Measurements from ENCODE around the gene RCBTB1. TPM values are rescaled to one million over a fixed set of nuclear protein-coding genes. Genes with fewer than 3 reads are reported as not detected.
"Not testable (repeated sequence)": the region's sequence is repeated elsewhere in the genome, so short reads cannot be mapped to it uniquely, and the experiment has no call there.

The RCBTB1 gene
- total RNA-seq, 1 experiment from 2014 or later = 16.8 TPM

DNA sequence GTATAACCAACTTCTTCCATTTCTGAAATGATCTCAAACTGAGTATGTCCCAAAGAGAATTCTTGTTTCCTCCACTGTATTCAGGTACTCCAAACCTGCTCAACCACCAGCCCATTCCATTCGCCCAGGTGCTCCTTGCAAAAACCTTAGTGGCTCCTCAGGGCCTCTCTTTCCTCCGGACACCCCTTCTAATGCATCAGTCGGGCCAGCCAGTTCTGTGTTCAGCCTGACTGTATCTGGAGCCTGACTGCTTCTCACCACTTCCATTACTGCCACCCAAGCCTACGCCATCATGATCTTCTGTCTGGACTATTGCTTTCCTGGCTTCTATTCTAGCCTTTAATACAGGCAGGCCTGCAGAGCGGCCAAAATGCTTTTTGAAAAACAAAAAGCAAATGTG is 88.1 kb downstream of the RCBTB1 start:
- intact Hi-C loops (cut with micrococcal nuclease) = no loop called here
- no TSS peak for BruUV-seq (replicated peaks)
- no peak for DNase-seq (ENCODE audit: unreplicated experiment)
- Mint-ChIP-seq H3K27me3 (ENCODE audit: insufficient read depth, unreplicated experiment) (no peaks in the 10 kb centered on the region), H3K4me3 (ENCODE audit: unreplicated experiment) (no peak overlapping the region), H3K36me3 (ENCODE audit: insufficient read depth, unreplicated experiment) (no peaks in the 10 kb centered on the region), H3K4me1 (ENCODE audit: insufficient read depth, unreplicated experiment) (peaks cover 31% of the 10 kb centered on the region), H3K9me3 (ENCODE audit: unreplicated experiment) (no peaks in the 10 kb centered on the region), H3K27ac (ENCODE audit: low read depth, unreplicated experiment) (peak overlapping the region; percentile 29)
- ChIA-PET POLR2A (interaction anchor here (1.0 to 1.4 kb wide), 2 partner anchors 25 to 89 kb away, joined by 3 read pairs; no protein-coding TSS in a partner anchor), CTCF (no interaction called here)
- no peak for TF ChIP-seq CTCF (IDR thresholded peaks at IDR 0.05; ENCODE audit: unreplicated experiment)

DNA sequence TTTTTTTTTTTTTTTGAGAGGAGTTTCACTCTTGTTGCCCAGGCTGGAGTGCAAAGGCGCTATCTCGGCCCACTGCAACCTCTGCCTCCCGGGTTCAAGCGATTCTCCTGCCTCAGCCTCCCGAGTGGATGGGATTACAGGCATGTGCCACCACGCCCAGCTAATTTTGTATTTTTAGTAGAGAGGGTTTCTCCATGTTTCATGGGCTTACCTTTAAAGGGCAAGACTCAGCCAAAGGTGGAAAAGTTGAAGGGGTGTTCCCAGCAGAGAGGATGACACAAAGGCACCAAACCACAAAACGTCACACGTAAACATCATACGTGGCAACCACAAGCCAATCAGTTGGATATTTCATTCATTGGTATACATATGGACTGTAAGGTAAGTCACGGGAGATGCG is 88.5 kb downstream of the RCBTB1 start:
- Mint-ChIP-seq H3K27ac (ENCODE audit: low read depth, unreplicated experiment) (peak overlapping the region; percentile 63), H3K4me3 (ENCODE audit: unreplicated experiment) (peak overlapping the region; percentile 86), H3K4me1 (ENCODE audit: insufficient read depth, unreplicated experiment) (peaks cover 31% of the 10 kb centered on the region)
- BruUV-seq (replicated peaks) = TSS peak; percentile 36
- intact Hi-C loops (cut with micrococcal nuclease); DNase-seq (ENCODE audit: unreplicated experiment); H3K9me3 Mint-ChIP-seq (ENCODE audit: unreplicated experiment); H3K27me3 Mint-ChIP-seq (ENCODE audit: insufficient read depth, unreplicated experiment); H3K36me3 Mint-ChIP-seq (ENCODE audit: insufficient read depth, unreplicated experiment): not testable (repeated sequence)
- POLR2A ChIA-PET = interaction anchor here (1.0 to 4.3 kb wide), 3 partner anchors 25 to 89 kb away, joined by 3 to 36 read pairs (median 3); partner anchors contain the start of genes CAB39L and SETDB2
- CTCF ChIA-PET = interaction anchor here (0.6 to 0.8 kb wide), 3 partner anchors 104 to 352 kb away, joined by 3 to 4 read pairs (median 3); no protein-coding TSS in a partner anchor

- Mint-ChIP-seq H3K4me3 (ENCODE audit: unreplicated experiment) (peak within 1 kb of the TSS; percentile 86), H3K27ac (ENCODE audit: low read depth, unreplicated experiment) (peak within 1 kb of the TSS; percentile 87), H3K9me3 (ENCODE audit: unreplicated experiment) (no peaks in the 10 kb centered on the region), H3K27me3 (ENCODE audit: insufficient read depth, unreplicated experiment) (no peaks in the 10 kb centered on the region), H3K4me1 (ENCODE audit: insufficient read depth, unreplicated experiment) (peaks cover 31% of the 10 kb centered on the region), H3K36me3 (ENCODE audit: insufficient read depth, unreplicated experiment) (peaks cover under 1% of the 10 kb centered on the region)
- no TSS peak for BruUV-seq (replicated peaks)
- intact Hi-C loops (cut with micrococcal nuclease) = loop anchor here (2.0 kb wide), 1 partner anchor 51 kb away; the partner anchor contains the start of genes CAB39L and SETDB2
- ChIA-PET CTCF (interaction anchor here (0.6 to 0.8 kb wide), 3 partner anchors 103 to 352 kb away, joined by 3 to 4 read pairs (median 3); no protein-coding TSS in a partner anchor), POLR2A (interaction anchor here (0.7 to 4.3 kb wide), 10 partner anchors 9 to 113 kb away, joined by 3 to 36 read pairs (median 3); partner anchors contain the start of genes CAB39L and SETDB2)
- peak; percentile 76 for DNase-seq (ENCODE audit: unreplicated experiment)
- TF ChIP-seq CTCF (IDR thresholded peaks at IDR 0.05; ENCODE audit: unreplicated experiment) = no peak
Measured at GRCh38 chr13:49495783-49496762, 89.3 kb downstream of the RCBTB1 start, which contains the start of gene PHF11. Gene PHF11 (plus strand): TSS chr13:49495953. CDS start chr13:49496002, 49 bp downstream.

- no TSS peak for BruUV-seq (replicated peaks)
- peaks cover 21% of the 10 kb centered on the region for H3K4me1 Mint-ChIP-seq (ENCODE audit: insufficient read depth, unreplicated experiment)
- CTCF ChIA-PET = interaction anchor here (0.7 kb wide), 1 partner anchor 114 kb away, joined by 6 read pairs; no protein-coding TSS in a partner anchor
- H3K27ac Mint-ChIP-seq (ENCODE audit: low read depth, unreplicated experiment) = no peak overlapping the region
- intact Hi-C loops (cut with micrococcal nuclease) = loop anchor here (2.0 kb wide), 1 partner anchor 50 kb away; the partner anchor contains the start of genes CAB39L and SETDB2
- TF ChIP-seq CTCF (IDR thresholded peaks at IDR 0.05; ENCODE audit: unreplicated experiment) = no peak
- H3K4me3 Mint-ChIP-seq (ENCODE audit: unreplicated experiment) = peak overlapping the region; percentile 86
- no peaks in the 10 kb centered on the region for H3K9me3 Mint-ChIP-seq (ENCODE audit: unreplicated experiment)
- POLR2A ChIA-PET = interaction anchor here (0.5 to 4.3 kb wide), 3 partner anchors 11 to 1316 kb away, joined by 3 to 36 read pairs (median 5); partner anchors contain the start of genes CAB39L and SETDB2
- H3K36me3 Mint-ChIP-seq (ENCODE audit: insufficient read depth, unreplicated experiment) = peaks cover 7% of the 10 kb centered on the region
- no peaks in the 10 kb centered on the region for H3K27me3 Mint-ChIP-seq (ENCODE audit: insufficient read depth, unreplicated experiment)
- DNase-seq (ENCODE audit: unreplicated experiment) = peak; percentile 1
Measured at GRCh38 chr13:49494645-49495044, 90.7 kb downstream of the RCBTB1 start.
